ENCODE data around the gene PPFIA3.

- peak in 2 of 4 donors; percentile 73 to 86 for TF ChIP-seq POLR2A (IDR thresholded peaks at IDR 0.05)
- no peak for TF ChIP-seq CTCF (IDR thresholded peaks at IDR 0.05)
- no peak for TF ChIP-seq EP300 (IDR thresholded peaks at IDR 0.05)
- TF ChIP-seq POLR2AphosphoS5 (IDR thresholded peaks at IDR 0.05): peak; percentile 59 to 95 (median 94)
Observed at GRCh38 chr19:49157445-49158224, 38.3 kb downstream of the PPFIA3 start, which contains the start of gene TRPM4.
